GM12878 (cell line): Measurements from ENCODE around the gene NOXA1. TPM values are rescaled to one million over a fixed set of nuclear protein-coding genes. Genes with fewer than 3 reads are reported as not detected.

ENCODE experiments used
- MEF2A ChIP-seq: IDR thresholded peaks from 2 replicates; pipeline ENCODE4 v1.6.1; 2011; ENCODE audit warnings: low read depth, mild to moderate bottlenecking, low read length, moderate library complexity; ENCODE audit not compliant: insufficient read depth
- MXI1 ChIP-seq: fragments of 150-350 bp; IDR thresholded peaks from 2 replicates; pipeline ENCODE4 v1.6.1; 2011; ENCODE audit warnings: low read depth, mild to moderate bottlenecking, inconsistent platforms, low read length, improper control_type of control experiment
- SKIL ChIP-seq: fragments of 450-650 bp; IDR thresholded peaks from 2 replicates; pipeline ENCODE4 v1.6.1; 2017; ENCODE audit warnings: mild to moderate bottlenecking, low read depth, inconsistent platforms; ENCODE audit not compliant: poor library complexity, severe bottlenecking
- SUZ12 ChIP-seq: fragments of 200-600 bp; sonication (generic); IDR thresholded peaks from one replicate; pipeline ENCODE4 v1.6.1; 2018; ENCODE audit warnings: antibody characterized with exemption, mild to moderate bottlenecking; ENCODE audit not compliant: unreplicated experiment
- polyA plus RNA-seq, 11 experiments: library from polyadenylated mRNA; depleted of rRNA in 4 of 11; unstranded in 6 of 11; stranded (reverse) in 5 of 11; fragments of >200 nt; fragmentation: Nextera tagmentation in 4 of 11; fragmentation: Illumina TruSeq in 1 of 11; extraction: Ambion mirVana in 4 of 11; extraction: Trizol in 1 of 11; gene quantifications; 1 replicate in 1 of 11; 2 replicates in 10 of 11; pipeline versions ENCODE4 v1.2.1 to v1.2.3, GENCODE V29; 2011 to 2016; ENCODE audit warnings: inconsistent platforms in 2 of 11, missing spikeins in 2 of 11, low read depth in 1 of 11
- total RNA-seq, 4 experiments: library from RNA; depleted of rRNA in 3 of 4; stranded (reverse); fragments of >200 nt in 3 of 4; fragmentation: Illumina TruSeq in 1 of 4; extraction: Trizol in 1 of 4; gene quantifications; 2 replicates each; pipeline versions ENCODE4 v1.2.1 to v1.2.3, GENCODE V29; 2013 to 2021
- TF ChIP-seq, protein P1 (sequence below): fragments of 450-650 bp; formaldehyde crosslinking; IDR thresholded peaks from 2 replicates; pipeline ENCODE4 v1.4.0; 2020; ENCODE audit warnings: mild to moderate bottlenecking, moderate library complexity
- TF ChIP-seq, protein P2 (sequence below): IDR thresholded peaks from 2 replicates; pipeline ENCODE4 v1.6.1; 2011; ENCODE audit warnings: borderline replicate concordance, low read depth, mild to moderate bottlenecking, moderate library complexity, mixed read lengths, low read length; ENCODE audit not compliant: insufficient read depth; ENCODE audit errors: extremely low read length

Gene NOXA1
- total and polyA plus RNA-seq, 10 of the 15 experiments (the other 5 are each of a cell fraction or from before 2014, with no cell fraction given) = 0.08 to 0.20 TPM; not detected in 8

DNA sequence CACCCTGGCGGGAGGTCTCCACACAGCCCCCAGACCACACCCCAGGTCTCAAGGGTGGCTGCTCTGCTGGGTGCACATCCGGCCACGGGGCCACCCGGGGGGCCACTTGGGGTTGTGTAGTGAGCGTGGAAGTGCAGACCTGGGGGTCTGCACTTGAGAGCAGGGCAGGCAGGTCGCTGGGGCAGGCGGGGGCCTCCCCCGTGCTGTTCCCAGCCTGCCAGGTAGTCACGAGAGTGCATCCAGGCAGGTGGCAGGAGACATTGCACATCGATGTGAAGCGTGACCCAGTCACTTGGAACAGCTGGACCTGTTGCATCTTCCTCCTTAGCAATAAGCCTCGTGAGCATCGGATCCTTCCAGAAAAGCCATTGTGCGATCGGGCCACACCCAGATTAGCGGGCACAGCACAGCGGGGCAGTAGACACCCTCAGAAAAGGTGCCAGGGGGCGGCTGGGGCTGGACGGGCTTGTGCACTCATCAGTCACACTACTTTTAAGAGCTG is 22.8 kb downstream of the NOXA1 start (continued):
- TF ChIP-seq, protein P1, sequence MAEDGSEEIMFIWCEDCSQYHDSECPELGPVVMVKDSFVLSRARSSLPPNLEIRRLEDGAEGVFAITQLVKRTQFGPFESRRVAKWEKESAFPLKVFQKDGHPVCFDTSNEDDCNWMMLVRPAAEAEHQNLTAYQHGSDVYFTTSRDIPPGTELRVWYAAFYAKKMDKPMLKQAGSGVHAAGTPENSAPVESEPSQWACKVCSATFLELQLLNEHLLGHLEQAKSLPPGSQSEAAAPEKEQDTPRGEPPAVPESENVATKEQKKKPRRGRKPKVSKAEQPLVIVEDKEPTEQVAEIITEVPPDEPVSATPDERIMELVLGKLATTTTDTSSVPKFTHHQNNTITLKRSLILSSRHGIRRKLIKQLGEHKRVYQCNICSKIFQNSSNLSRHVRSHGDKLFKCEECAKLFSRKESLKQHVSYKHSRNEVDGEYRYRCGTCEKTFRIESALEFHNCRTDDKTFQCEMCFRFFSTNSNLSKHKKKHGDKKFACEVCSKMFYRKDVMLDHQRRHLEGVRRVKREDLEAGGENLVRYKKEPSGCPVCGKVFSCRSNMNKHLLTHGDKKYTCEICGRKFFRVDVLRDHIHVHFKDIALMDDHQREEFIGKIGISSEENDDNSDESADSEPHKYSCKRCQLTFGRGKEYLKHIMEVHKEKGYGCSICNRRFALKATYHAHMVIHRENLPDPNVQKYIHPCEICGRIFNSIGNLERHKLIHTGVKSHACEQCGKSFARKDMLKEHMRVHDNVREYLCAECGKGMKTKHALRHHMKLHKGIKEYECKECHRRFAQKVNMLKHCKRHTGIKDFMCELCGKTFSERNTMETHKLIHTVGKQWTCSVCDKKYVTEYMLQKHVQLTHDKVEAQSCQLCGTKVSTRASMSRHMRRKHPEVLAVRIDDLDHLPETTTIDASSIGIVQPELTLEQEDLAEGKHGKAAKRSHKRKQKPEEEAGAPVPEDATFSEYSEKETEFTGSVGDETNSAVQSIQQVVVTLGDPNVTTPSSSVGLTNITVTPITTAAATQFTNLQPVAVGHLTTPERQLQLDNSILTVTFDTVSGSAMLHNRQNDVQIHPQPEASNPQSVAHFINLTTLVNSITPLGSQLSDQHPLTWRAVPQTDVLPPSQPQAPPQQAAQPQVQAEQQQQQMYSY (CRISPR knock-in tag) = no peak
- TF ChIP-seq SUZ12 (no peak), MEF2A (no peak), SKIL (no peak), MXI1 (no peak)
- TF ChIP-seq, protein P2, sequence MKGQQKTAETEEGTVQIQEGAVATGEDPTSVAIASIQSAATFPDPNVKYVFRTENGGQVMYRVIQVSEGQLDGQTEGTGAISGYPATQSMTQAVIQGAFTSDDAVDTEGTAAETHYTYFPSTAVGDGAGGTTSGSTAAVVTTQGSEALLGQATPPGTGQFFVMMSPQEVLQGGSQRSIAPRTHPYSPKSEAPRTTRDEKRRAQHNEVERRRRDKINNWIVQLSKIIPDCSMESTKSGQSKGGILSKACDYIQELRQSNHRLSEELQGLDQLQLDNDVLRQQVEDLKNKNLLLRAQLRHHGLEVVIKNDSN = no peak
